HG03135 (cell line): ENCODE data around the gene SIRPG.
"Not testable (repeated sequence)": the region's sequence is repeated elsewhere in the genome, so short reads cannot be mapped to it uniquely, and the experiment has no call there.

Experiments used
- ATAC-seq: cut with Tn5 transposase; IDR thresholded peaks from one replicate; pipeline ENCODE4 v1.9.1; 2021; ENCODE audit warnings: mild to moderate bottlenecking, moderate library complexity; ENCODE audit not compliant: unreplicated experiment

The SIRPG gene

DNA sequence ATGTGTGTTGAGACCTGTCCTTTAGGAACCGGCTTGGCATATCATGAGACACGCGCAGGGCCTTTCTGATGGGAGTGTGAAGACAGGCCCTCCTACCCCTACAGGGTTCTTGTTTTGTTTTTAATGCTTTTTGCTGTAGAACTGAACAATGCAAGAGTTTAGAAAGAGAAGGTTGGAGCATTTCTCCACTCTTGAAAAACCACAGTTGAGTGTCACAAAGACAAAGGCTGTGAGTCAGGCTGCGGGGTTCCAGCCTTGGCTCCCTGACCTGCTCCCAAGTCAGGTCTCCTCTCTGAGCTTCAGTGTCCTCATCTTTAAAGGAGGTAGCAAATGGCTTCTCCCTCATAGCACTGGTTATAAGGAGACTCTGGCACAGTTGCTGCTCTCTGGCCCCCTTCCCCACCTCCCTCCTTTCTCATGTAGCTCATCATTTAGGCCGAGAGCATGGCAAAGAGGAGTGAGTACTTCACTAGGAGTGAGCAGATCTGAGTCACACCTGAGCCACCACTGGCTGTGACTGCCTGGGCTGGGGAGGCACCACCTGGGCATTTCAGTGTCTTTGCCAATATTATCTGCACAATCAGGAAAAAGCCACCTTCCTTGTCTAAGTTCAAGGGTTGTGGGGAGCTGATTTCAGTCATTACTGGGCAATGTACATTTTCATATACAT, 48.8 kb downstream of the SIRPG start:
- not testable (repeated sequence) for ATAC-seq

DNA sequence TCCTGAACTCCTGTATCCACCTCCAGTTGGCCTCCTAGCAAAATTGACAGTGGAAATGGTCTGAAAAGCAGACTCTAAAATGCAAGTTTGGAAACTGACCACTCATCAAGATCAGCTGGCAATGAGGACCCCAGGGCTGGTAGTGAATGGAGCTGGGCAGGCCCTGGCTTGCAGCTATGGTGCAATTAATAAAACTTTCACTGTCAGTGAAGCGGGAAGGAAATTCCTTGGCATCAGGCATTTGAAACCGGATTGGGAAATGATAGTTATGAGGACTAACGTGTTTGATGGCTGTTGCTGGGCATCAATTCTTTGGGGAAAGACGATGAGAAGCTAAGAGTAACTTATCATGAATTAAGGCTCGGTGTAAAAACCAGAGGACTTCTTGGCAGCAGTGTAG, 56.8 kb downstream of the SIRPG start:
- no peak for ATAC-seq

GRCh38 chr20:1595333-1595732, 62.2 kb downstream of the SIRPG start:
- ATAC-seq = no peak

- ATAC-seq = no peak
Measured at GRCh38 chr20:1588533-1589460, 68.8 kb downstream of the SIRPG start.

- no peak for ATAC-seq
Measured at GRCh38 chr20:1587781-1588532, 69.6 kb downstream of the SIRPG start.

GRCh38 chr20:1579488-1579887, 78.1 kb downstream of the SIRPG start:
- ATAC-seq = no peak
